ENCODE data around the gene NPHP4.

GRCh38 chr1:5913876-5914275, 78.3 kb downstream of the NPHP4 start:
- TF ChIP-seq CTCF (IDR thresholded peaks at IDR 0.05; ENCODE audit: low read length) (no peak), EZH2 (IDR thresholded peaks at IDR 0.05; ENCODE audit: borderline replicate concordance, low read length) (no peak)

Measured in OCI-LY1 (cell line).